ENCODE results near the gene YTHDF2. TPM values are rescaled to one million over a fixed set of nuclear protein-coding genes. Genes with fewer than 3 reads are reported as not detected.
"Not testable (repeated sequence)": the region's sequence is repeated elsewhere in the genome, so short reads cannot be mapped to it uniquely, and the experiment has no call there.

YTHDF2 gene
- total RNA-seq (2014; rRNA removed) = 49.8 and 55.0 TPM in 2 replicates
- Bru-seq, nascent RNA = percentile 94 among the genes with signal in this experiment
- BruChase-seq, experiment 1, labeled RNA remaining after a 6-hour chase = percentile 91 among the genes with signal in this experiment
- percentile 94 among the genes with signal in this experiment for BruChase-seq, experiment 2, labeled RNA remaining after a 2-hour chase
- long read RNA-seq, transcript YTHDF2-201 (5 exons, 2,925 nt) = major isoform, 160 of 206 reads
- long read RNA-seq, partial matches to known transcripts = 12 of 206 reads
- long read RNA-seq, other reads (novel, unspliced or antisense) = 30 of 206 reads

DNA sequence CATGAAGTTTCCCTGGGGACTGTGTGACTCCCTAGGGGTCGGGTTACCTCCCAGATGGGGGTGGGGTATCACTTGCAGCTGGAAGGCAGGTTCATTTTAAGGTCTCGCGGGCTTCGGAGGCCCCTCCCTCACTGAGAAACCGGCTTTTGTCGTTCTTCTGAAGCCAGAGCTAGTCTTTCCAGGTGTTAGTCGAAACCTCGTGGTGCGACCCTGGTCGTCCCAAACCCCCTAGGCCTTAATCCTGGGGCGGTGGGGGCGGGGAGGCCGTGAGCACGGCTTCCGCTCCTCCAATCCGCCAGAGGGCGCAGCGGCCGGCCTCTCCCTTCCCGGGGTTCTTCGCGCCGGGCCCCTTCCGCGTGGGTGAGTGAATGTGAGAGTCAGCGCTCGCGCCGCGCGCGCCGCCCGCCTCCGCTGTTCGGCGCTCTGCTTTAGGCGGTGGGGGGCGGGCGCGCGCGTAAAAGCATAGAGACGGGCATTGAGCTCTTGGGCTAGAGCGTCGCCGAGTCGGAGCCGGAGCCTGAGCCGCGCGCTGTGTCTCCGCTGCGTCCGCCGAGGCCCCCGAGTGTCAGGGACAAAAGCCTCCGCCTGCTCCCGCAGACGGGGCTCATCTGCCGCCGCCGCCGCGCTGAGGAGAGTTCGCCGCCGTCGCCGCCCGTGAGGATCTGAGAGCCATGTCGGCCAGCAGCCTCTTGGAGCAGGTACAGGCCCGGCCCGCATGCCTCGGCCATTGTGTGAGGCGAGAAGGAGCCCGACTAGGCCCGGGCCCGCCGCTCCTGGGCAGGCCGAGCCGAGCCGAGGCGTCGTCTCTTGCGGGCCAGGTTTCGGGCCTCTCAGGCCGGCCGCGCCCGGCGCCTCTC lies at the start of gene YTHDF2:
Gene YTHDF2 (plus strand): TSS at position 491 of the 857 bp plus-strand sequence. CDS start 181 bp downstream, at position 672.
- CTCF ChIA-PET = interaction anchor here (0.5 to 1.2 kb wide), 18 partner anchors 10 to 482 kb away, joined by 3 to 29 read pairs (median 6); partner anchors contain the start of gene TAF12
- ATAC-seq = peak; percentile 95
- Histone ChIP-seq H2AFZ (ENCODE audit: low read length) (peak within 1 kb of the TSS; percentile 91), H3K27ac (ENCODE audit: low read length) (peak within 1 kb of the TSS; percentile 70), H3K4me1 (ENCODE audit: insufficient read depth, low read length) (peaks cover 21% of the 10 kb centered on the region), H3K36me3 (ENCODE audit: low read depth, low read length) (peaks cover 30% of the 10 kb centered on the region), H3K27me3 (ENCODE audit: low read length) (no peaks in the 10 kb centered on the region), H3F3A (ENCODE audit: low read length, unreplicated experiment) (no peaks in the 10 kb centered on the region), H3K9ac (ENCODE audit: low read length) (peak within 1 kb of the TSS; percentile 98), H3K9me3 (ENCODE audit: low read length) (no peaks in the 10 kb centered on the region), H3K79me2 (ENCODE audit: low read length) (peaks cover 49% of the 10 kb centered on the region), H4K20me1 (ENCODE audit: low read length) (peaks cover 34% of the 10 kb centered on the region), H3K4me3 (ENCODE audit: low read length) (peak within 1 kb of the TSS; percentile 90), H3K9me2 (replicated peaks; ENCODE audit: low read length) (no peaks in the 10 kb centered on the region), H3K4me2 (ENCODE audit: low read length) (peak within 1 kb of the TSS; percentile 83)
- peak; percentile 97 for DNase-seq
- TF ChIP-seq EZH2phosphoT487 (IDR thresholded peaks at IDR 0.05; ENCODE audit: borderline replicate concordance, low read length) (no peak), CTCF (conservative IDR thresholded peaks at IDR 0.05; ENCODE audit: low read depth, low read length) (peak; percentile 92)
- BruUV-seq (replicated peaks) = no TSS peak
- POLR2A ChIA-PET (ENCODE audit: unreplicated experiment) = interaction anchor here (0.5 to 1.3 kb wide), 8 partner anchors 11 to 874 kb away, joined by 4 to 32 read pairs (median 4); partner anchors contain the start of genes GMEB1, RNU11 and TAF12
- intact Hi-C loops (cut with micrococcal nuclease) = loop anchor here (1.0 to 2.0 kb wide), 4 partner anchors 67 to 141 kb away; partner anchors contain the start of genes RNU11 and TAF12

GRCh38 chr1:28691627-28692026 lies 45.1 kb upstream of the YTHDF2 start:
- H3K9me3 ChIP-seq (ENCODE audit: low read length); ATAC-seq; H3K79me2 ChIP-seq (ENCODE audit: low read length); H3K4me2 ChIP-seq (ENCODE audit: low read length); H3K9me2 ChIP-seq (replicated peaks; ENCODE audit: low read length); POLR2A ChIA-PET (ENCODE audit: unreplicated experiment); CTCF ChIA-PET; H3F3A ChIP-seq (ENCODE audit: low read length, unreplicated experiment); H3K27ac ChIP-seq (ENCODE audit: low read length); H3K27me3 ChIP-seq (ENCODE audit: low read length); H2AFZ ChIP-seq (ENCODE audit: low read length); H3K4me1 ChIP-seq (ENCODE audit: insufficient read depth, low read length); DNase-seq; H3K9ac ChIP-seq (ENCODE audit: low read length); H3K4me3 ChIP-seq (ENCODE audit: low read length); H4K20me1 ChIP-seq (ENCODE audit: low read length); intact Hi-C loops (cut with micrococcal nuclease); BruUV-seq (replicated peaks); H3K36me3 ChIP-seq (ENCODE audit: low read depth, low read length): not testable (repeated sequence)

DNA sequence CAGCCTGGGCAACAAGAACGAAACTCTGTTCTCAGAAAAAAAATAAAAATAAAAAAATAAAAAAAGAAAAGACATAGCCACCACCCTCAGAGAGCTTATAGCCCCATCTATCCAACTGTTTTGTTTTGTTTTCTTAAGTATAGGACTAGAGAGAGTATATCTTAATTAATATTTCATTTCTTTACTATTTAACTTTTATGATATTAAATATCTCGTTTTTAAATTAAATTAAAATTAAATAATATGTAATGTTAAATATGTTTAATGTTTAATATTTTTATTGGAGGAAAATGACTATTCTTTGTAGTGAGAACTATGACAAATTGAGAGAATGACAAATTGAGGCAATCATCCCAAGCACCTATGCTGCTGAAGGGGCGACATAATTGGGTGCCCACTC lies 33.1 kb upstream of the YTHDF2 start:
- TF ChIP-seq CTCF (conservative IDR thresholded peaks at IDR 0.05; ENCODE audit: low read depth, low read length) = no peak
- no peak for TF ChIP-seq EZH2 (IDR thresholded peaks at IDR 0.05; ENCODE audit: low read length, unreplicated experiment)
- no peak for TF ChIP-seq EZH2phosphoT487 (IDR thresholded peaks at IDR 0.05; ENCODE audit: borderline replicate concordance, low read length)
- intact Hi-C loops (cut with micrococcal nuclease) = no loop called here
- Histone ChIP-seq H3K79me2 (ENCODE audit: low read length) (no peaks in the 10 kb centered on the region), H3F3A (ENCODE audit: low read length, unreplicated experiment) (no peaks in the 10 kb centered on the region), H3K36me3 (ENCODE audit: low read depth, low read length) (no peaks in the 10 kb centered on the region; the same call in 1 of the 2 replicates), H3K27me3 (ENCODE audit: low read length) (no peaks in the 10 kb centered on the region), H3K9ac (ENCODE audit: low read length) (no peak overlapping the region), H2AFZ (ENCODE audit: low read length) (no peak overlapping the region), H3K4me1 (ENCODE audit: insufficient read depth, low read length) (no peaks in the 10 kb centered on the region), H3K4me3 (ENCODE audit: low read length) (no peak overlapping the region), H3K27ac (ENCODE audit: low read length) (no peak overlapping the region), H3K9me2 (replicated peaks; ENCODE audit: low read length) (no peaks in the 10 kb centered on the region), H4K20me1 (ENCODE audit: low read length) (no peaks in the 10 kb centered on the region), H3K9me3 (ENCODE audit: low read length) (no peaks in the 10 kb centered on the region), H3K4me2 (ENCODE audit: low read length) (no peak overlapping the region)
- POLR2A ChIA-PET (ENCODE audit: unreplicated experiment) = no interaction called here
- no TSS peak for BruUV-seq (replicated peaks)
- CTCF ChIA-PET = no interaction called here
- ATAC-seq (no peak), DNase-seq (no peak)

Measured in PC-3 (cell line).